EH (cell line): ENCODE results near the gene MAP4K1.
"Not testable (repeated sequence)": the region's sequence is repeated elsewhere in the genome, so short reads cannot be mapped to it uniquely, and the experiment has no call there.

Source experiments
- DNase-seq: peaks from one replicate; pipeline ENCODE4 v3.0.0-alpha.2; 2015; ENCODE audit warnings: low read depth

MAP4K1 gene

GRCh38 chr19:38569368-38569983 lies 48.3 kb downstream of the MAP4K1 start:
- DNase-seq: no peak

- DNase-seq: no peak
Observed at GRCh38 chr19:38565691-38566105, 52.1 kb downstream of the MAP4K1 start.

- DNase-seq: no peak
Observed at GRCh38 chr19:38564981-38565690, 52.6 kb downstream of the MAP4K1 start.

- no peak for DNase-seq
Observed at GRCh38 chr19:38563475-38563874, 54.3 kb downstream of the MAP4K1 start.

GRCh38 chr19:38562096-38562495 lies 55.7 kb downstream of the MAP4K1 start:
- no peak for DNase-seq

- DNase-seq: no peak
Observed at GRCh38 chr19:38561658-38562057, 56.1 kb downstream of the MAP4K1 start.

DNA sequence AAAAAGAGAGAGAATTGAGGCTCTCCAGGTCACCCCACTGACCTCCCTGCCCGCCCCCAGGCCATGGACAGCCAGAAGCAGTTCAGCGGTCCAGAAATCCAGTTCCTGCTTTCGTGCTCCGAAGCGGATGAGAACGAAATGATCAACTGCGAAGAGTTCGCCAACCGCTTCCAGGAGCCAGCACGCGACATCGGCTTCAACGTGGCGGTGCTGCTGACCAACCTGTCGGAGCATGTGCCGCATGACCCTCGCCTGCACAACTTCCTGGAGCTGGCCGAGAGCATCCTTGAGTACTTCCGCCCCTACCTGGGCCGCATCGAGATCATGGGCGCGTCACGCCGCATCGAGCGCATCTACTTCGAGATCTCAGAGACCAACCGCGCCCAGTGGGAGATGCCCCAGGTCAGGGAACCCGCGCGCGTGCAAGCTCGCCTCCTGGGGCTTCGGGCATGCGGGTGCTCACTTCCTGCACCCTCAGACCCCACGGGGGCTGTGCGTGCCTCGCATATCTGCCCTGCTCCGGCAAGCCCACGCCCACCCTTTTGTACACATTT lies 56.6 kb downstream of the MAP4K1 start:
- DNase-seq: no peak

GRCh38 chr19:38559428-38560401 lies 58.0 kb downstream of the MAP4K1 start:
- peak; percentile 11 for DNase-seq

DNA sequence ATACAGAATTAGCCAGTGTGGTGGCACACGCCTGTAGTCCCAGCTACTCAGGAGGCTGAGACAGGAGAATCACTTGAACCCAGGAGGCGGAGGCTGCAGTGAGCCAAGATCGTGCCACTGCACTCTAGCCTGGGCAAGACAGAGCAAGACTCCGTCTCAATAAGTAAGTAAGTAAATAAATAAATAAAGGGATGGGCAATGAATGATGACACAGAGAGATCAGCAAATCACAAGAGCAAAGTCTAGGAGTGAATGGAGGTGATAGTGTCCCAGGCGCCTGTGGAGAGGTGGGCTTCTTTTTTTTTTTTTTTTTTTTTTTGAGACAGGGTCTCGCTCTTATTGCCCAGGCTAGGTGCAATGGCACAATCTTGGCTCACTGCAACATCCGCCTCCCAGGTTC lies 58.8 kb downstream of the MAP4K1 start:
- not testable (repeated sequence) for DNase-seq

- DNase-seq: no peak
Observed at GRCh38 chr19:38557205-38557799, 60.5 kb downstream of the MAP4K1 start.

DNA sequence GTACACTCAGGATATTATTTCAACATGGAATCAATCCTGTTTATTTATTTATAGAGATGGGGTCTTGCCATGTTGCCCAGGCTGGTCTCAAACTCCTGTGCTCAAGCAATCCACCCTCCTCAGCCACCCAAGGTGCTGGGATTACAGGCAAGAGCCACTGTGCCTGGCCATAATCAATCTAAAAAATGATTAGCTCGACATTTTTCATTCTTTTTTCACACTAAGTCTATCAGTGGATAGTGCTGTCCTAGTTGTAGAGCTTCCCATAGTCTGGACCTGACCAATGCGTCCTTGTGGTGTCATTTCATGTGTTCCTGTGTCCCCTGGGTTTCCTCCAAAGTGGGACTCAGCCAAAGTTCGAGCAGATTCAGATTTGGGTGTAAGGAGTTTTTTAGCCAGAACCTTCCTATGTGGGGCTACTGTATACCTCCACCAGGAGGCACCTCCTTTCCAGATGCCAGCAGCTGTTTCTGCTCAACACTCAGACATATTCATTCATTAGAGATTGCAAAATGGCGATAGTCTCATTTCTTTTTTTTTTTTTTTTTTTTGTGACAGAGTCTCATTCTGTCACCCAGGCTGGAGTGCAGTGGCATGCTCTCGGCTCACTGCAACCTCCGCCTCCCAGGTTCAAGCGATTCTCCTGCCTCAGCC lies 61.1 kb downstream of the MAP4K1 start:
- peak; percentile 9 for DNase-seq

DNA sequence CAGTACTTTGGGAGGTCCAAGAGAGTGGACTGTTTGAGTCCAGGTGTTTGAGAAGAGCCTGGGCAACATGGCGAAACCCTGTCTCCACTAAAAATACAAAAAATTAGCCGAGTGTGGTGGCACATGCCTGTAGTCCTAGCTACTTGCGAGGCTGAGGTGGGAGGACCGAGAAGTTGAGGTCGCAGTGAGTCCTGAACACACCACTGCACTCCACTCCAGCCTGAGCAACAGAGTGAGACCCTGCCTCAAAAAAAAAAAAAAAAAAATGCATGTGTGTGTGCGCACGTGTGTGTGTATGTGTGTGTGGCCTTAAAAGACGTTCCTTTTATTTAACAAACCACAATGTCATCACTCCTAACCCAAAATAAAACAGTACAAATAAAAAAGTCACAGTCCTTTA lies 62.6 kb downstream of the MAP4K1 start:
- no peak for DNase-seq

- no peak for DNase-seq
Observed at GRCh38 chr19:38554676-38555141, 63.0 kb downstream of the MAP4K1 start.

DNA sequence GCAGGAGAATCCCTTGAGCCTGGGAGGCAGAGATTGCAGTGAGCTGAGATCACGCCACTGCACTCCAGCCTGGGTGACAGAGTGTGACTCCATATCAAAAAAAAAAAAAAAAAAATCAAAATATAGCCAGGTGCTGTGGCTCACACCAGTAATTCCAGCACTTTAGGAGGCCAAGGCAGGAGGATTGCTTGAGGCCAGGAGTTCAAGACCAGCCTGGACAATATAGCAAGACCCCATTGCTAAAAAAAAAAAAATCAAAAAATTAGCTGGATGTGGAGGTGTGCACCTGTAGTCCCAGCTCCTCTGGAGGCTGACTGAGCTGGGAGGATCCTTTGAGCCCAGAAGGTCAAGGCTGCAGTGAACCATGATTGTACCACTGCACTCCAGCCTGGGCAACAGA lies 64.5 kb downstream of the MAP4K1 start:
- DNase-seq: not testable (repeated sequence)

GRCh38 chr19:38551450-38551813 lies 66.3 kb downstream of the MAP4K1 start:
- no peak for DNase-seq

DNA sequence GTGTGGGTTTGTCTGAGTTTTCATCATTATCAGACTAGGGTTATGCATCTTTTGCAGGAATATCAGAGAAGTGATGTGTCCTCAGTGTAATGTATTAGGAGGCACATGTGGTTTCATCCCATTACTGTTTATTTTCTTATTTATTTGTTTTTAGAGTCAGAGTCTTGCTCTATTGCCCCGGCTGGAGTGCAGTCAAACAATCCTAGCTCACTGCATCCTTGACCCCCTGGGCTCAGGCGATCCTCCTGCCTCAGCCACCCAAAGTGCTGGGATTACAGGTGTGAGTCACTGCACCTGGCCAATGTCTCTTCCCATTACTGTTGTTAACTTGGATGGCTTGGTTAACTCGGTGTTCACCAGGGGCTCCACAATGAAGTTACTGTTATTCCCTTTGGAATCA lies 67.4 kb downstream of the MAP4K1 start:
- DNase-seq: no peak

GRCh38 chr19:38549942-38550341 lies 67.8 kb downstream of the MAP4K1 start:
- DNase-seq: no peak

DNA sequence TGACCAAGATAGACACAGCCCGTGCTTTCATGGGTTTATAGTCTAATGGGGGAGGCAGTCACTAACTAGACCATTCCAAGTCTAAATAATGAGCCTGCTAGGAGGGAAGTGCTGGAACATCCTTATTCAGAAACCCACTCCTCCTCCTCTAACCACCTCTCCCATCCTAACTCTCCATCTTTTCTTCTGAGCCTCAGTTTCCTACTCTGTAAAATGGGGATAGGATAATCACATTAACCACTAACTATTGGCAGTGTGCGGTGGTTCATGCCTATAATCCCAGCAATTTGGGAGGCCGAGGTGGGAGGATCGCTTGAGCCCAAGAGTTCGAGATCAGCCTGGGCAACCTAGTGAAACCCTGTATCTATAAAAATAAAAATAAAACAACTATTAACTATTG lies 68.7 kb downstream of the MAP4K1 start:
- no peak for DNase-seq

GRCh38 chr19:38547421-38547820 lies 70.3 kb downstream of the MAP4K1 start:
- DNase-seq: no peak

DNA sequence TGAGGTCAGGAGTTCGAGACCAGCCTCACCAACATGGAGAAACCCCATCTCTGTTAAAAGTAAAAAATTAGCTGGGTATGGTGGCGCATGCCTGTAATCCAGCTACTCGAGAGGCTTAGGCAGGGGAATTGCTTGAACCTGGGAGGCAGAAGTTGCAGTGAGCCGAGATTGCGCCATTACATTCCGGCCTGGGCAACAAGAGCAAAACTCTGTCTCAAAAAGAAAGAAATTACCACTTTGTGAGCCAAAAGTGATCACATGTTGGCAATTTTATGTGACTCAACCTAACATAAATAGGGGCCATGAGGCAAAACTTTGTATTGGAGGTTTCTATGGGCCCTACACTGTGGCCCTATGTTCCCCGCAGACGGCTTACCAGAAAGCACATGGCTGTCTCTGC lies 72.2 kb downstream of the MAP4K1 start:
- DNase-seq: peak; percentile 6

DNA sequence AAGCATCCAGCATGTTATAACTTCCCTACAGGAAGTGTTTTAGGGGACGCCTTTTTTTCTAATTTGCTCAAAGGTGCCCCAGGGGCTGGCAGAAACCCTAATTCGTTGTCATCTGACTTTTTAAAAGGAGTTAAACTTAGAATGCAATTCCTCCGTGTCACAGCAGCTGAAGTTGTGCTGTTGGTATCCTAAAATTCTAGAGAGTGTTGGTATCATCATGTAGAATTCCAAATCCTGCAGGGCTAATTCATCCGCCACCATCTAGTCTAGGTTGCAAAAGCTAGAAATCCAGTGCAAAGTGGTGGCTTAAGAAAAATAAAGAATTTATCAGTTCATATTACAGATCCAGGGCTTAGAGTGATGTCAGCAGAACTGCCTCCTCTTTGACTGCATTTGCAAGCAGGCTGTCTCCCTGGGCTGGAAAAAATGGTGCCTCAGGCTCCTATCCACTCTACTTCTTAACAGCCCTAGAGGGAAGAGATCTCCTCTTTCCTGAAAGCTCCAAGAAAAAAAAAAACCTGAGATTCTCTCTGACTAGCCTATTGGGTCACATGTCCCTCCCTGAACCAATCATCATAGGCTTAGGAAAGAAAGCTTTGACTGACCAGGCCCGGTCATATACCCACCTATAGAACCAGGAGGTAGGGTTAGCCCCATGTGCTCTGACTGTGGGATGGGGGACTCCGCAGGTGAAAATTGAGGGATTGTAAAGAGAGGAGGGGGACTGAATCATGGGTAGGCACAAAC lies 73.0 kb downstream of the MAP4K1 start:
- DNase-seq: peak; percentile 41
